Neuronal stem cell (in vitro differentiated cells): ENCODE results near the gene LURAP1L.
A peak's percentile ranks its signal among the peaks of the same experiment; 100 is the strongest.

Experiments
- DNase-seq: peaks from one replicate; pipeline ENCODE4 v3.0.0-alpha.2; 2013; ENCODE audit warnings: low spot score
- H2AFZ ChIP-seq: one replicate; pipeline ENCODE4 v1.6.1; 2013; ENCODE audit warnings: mild to moderate bottlenecking, low read length, inconsistent platforms
- H2AK5ac ChIP-seq: 2 replicates; pipeline ENCODE4 v1.6.1; 2013; ENCODE audit warnings: low read depth, mild to moderate bottlenecking, inconsistent platforms, low read length, moderate library complexity, mixed read lengths
- H2BK120ac ChIP-seq: 2 replicates; pipeline ENCODE4 v1.6.1; 2013; ENCODE audit warnings: low read depth, mild to moderate bottlenecking, inconsistent platforms, low read length, moderate library complexity, mixed read lengths
- H2BK12ac ChIP-seq: one replicate; pipeline ENCODE4 v1.6.1; 2013; ENCODE audit warnings: low read length, inconsistent platforms
- H2BK15ac ChIP-seq: 2 replicates; pipeline ENCODE4 v1.6.1; 2013; ENCODE audit warnings: mild to moderate bottlenecking, low read length, inconsistent platforms, mixed read lengths
- H2BK5ac ChIP-seq: one replicate; pipeline ENCODE4 v1.6.1; 2013; ENCODE audit warnings: inconsistent platforms, mild to moderate bottlenecking, low read length, moderate library complexity
- H3K14ac ChIP-seq: one replicate; pipeline ENCODE4 v1.6.1; 2013; ENCODE audit warnings: low read length, inconsistent platforms
- H3K18ac ChIP-seq: 2 replicates; pipeline ENCODE4 v1.6.1; 2013; ENCODE audit warnings: low read length, inconsistent platforms
- H3K23ac ChIP-seq: 2 replicates; pipeline ENCODE4 v1.6.1; 2013; ENCODE audit warnings: low read depth, mild to moderate bottlenecking, mixed read lengths, low read length, inconsistent platforms; ENCODE audit not compliant: poor library complexity
- H3K27ac ChIP-seq: replicated peaks from 3 replicates; pipeline ENCODE4 v1.5.1; 2013; ENCODE audit warnings: low read length, inconsistent platforms
- H3K27me3 ChIP-seq, 3 experiments: 2 replicates each; pipeline ENCODE4 v1.6.1; 2013; ENCODE audit warnings: low read length in 3 of 3, mild to moderate bottlenecking in 2 of 3, inconsistent platforms in 1 of 3, low read depth in 1 of 3, mixed read lengths in 1 of 3, moderate library complexity in 1 of 3; ENCODE audit not compliant: control insufficient read depth in 3 of 3, insufficient read depth in 3 of 3
- H3K36me3 ChIP-seq, 2 donors: replicated peaks in 1 of 2; 2 replicates each; pipeline ENCODE4 v1.6.1; 2013; ENCODE audit warnings: low read length in 2 of 2; ENCODE audit not compliant: control insufficient read depth in 2 of 2, insufficient read depth in 2 of 2
- H3K4ac ChIP-seq: 2 replicates; pipeline ENCODE4 v1.6.1; 2013; ENCODE audit warnings: inconsistent platforms, mild to moderate bottlenecking, low read length, moderate library complexity
- H3K4me1 ChIP-seq, 2 donors: 1 replicate in 1 of 2; 2 replicates in 1 of 2; pipeline ENCODE4 v1.6.1; 2013; ENCODE audit warnings: low read length in 2 of 2, low read depth in 1 of 2; ENCODE audit not compliant: control insufficient read depth in 2 of 2, insufficient read depth in 1 of 2
- H3K4me2 ChIP-seq: one replicate; pipeline ENCODE4 v1.6.1; 2013; ENCODE audit warnings: mild to moderate bottlenecking, low read length, inconsistent platforms; ENCODE audit not compliant: insufficient read depth, poor library complexity, severe bottlenecking
- H3K4me3 ChIP-seq, 2 donors: 2 replicates each; pipeline ENCODE4 v1.5.1; 2013; ENCODE audit warnings: low read length in 2 of 2, mild to moderate bottlenecking in 2 of 2, inconsistent platforms in 1 of 2, moderate library complexity in 1 of 2
- H3K79me1 ChIP-seq: one replicate; pipeline ENCODE4 v1.6.1; 2013; ENCODE audit warnings: low read depth, mild to moderate bottlenecking, inconsistent platforms, low read length, moderate library complexity
- H3K9ac ChIP-seq: one replicate; pipeline ENCODE4 v1.6.1; 2013; ENCODE audit warnings: mild to moderate bottlenecking, low read depth, low read length, inconsistent platforms; ENCODE audit not compliant: poor library complexity
- H3K9me3 ChIP-seq, 2 donors: replicated peaks in 1 of 2; 2 replicates each; pipeline versions ENCODE3 to v1.6.1; 2013; ENCODE audit warnings: low read length in 2 of 2, mild to moderate bottlenecking in 2 of 2, inconsistent platforms in 1 of 2, low read depth in 1 of 2, mixed read lengths in 1 of 2, moderate library complexity in 1 of 2; ENCODE audit not compliant: control insufficient read depth in 2 of 2, insufficient read depth in 1 of 2
- H4K8ac ChIP-seq: one replicate; pipeline ENCODE4 v1.6.1; 2013; ENCODE audit warnings: low read depth, mild to moderate bottlenecking, inconsistent platforms, low read length, moderate library complexity
- H4K91ac ChIP-seq: one replicate; pipeline ENCODE4 v1.6.1; 2013; ENCODE audit warnings: low read length, low read depth, mild to moderate bottlenecking, inconsistent platforms; ENCODE audit not compliant: poor library complexity
- whole genome bisulfite sequencing, 2 donors: extraction: QIAGEN DNeasy Blood & Tissue Kit; methylation state at CpG; one replicate each; pipeline ENCODE4 v1.1.7; 2013; ENCODE audit warnings: missing lambda C conversion rate in 2 of 2, mixed read lengths in 1 of 2; ENCODE audit not compliant: insufficient read length in 2 of 2, insufficient replicate concordance in 1 of 2; ENCODE audit errors: extremely low coverage in 2 of 2; 5-methylcytosine and 5-hydroxymethylcytosine counted together

Gene LURAP1L

DNA sequence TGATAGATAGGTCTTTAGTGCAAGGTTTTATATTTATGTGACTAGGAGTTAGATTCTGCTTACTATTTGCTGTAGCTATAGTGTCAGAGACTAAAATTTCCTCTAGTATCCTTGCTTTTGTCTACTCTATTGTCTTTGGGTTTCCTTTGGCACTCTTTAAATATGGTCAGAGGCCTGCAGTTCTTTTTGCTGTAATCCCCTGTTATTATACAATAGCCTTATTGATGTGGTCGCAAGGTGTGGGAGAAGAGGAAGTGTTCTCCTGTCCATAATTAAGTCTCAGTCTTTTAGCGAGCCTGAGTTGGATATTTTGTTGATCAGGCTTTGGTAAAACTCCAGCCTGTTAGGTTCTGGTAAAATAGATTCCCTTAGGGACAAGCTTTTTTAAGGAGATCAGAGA lies 34.9 kb downstream of the LURAP1L start:
- no peak for DNase-seq
- no peak overlapping the region for H3K4me3 ChIP-seq
- H3K4me1 ChIP-seq, result peaks cover 0 to 5% of the 10 kb centered on the region in 2 donors
- H3K27ac ChIP-seq, result no peak overlapping the region
- no peak overlapping the region for H2BK5ac ChIP-seq
- H3K4me2 ChIP-seq, result no peak overlapping the region
- H2BK15ac ChIP-seq, result no peak overlapping the region
- peak overlapping the region; percentile 30 for H2AFZ ChIP-seq
- H3K4ac ChIP-seq, result no peak overlapping the region
- no peak overlapping the region for H4K91ac ChIP-seq
- H3K23ac ChIP-seq, result no peak overlapping the region
- no peak overlapping the region for H3K18ac ChIP-seq
- H3K9ac ChIP-seq, result no peak overlapping the region
- H3K36me3 ChIP-seq, result no peaks in the 10 kb centered on the region
- peaks cover 0 to 3% of the 10 kb centered on the region in 2 donors for H3K9me3 ChIP-seq
- H3K27me3 ChIP-seq, result no peaks in the 10 kb centered on the region
- no peaks in the 10 kb centered on the region for H3K79me1 ChIP-seq
- WGBS, 2 donors, result no CpG with 5 or more reads among the region's 2 CpGs
- no peak overlapping the region for H3K14ac ChIP-seq
- no peak overlapping the region for H2BK12ac ChIP-seq
- H2BK120ac ChIP-seq, result no peak overlapping the region
- H4K8ac ChIP-seq, result no peak overlapping the region
- H2AK5ac ChIP-seq, result no peak overlapping the region

GRCh38 chr9:12811935-12812334 lies 37.1 kb downstream of the LURAP1L start:
- no peak overlapping the region for H2BK12ac ChIP-seq
- peaks cover 0 to 5% of the 10 kb centered on the region in 2 donors for H3K4me1 ChIP-seq
- no peak overlapping the region for H3K4me3 ChIP-seq
- no peak overlapping the region for H4K91ac ChIP-seq
- H2BK15ac ChIP-seq, result no peak overlapping the region
- H3K4me2 ChIP-seq, result no peak overlapping the region
- H2AFZ ChIP-seq, result no peak overlapping the region
- no peaks in the 10 kb centered on the region for H3K27me3 ChIP-seq
- WGBS, 2 donors, result no CpG with 5 or more reads among the region's 3 CpGs
- DNase-seq, result no peak
- no peak overlapping the region for H3K14ac ChIP-seq
- no peak overlapping the region for H3K27ac ChIP-seq
- H3K4ac ChIP-seq, result no peak overlapping the region
- no peak overlapping the region for H4K8ac ChIP-seq
- H3K9me3 ChIP-seq, result peaks cover 0 to 3% of the 10 kb centered on the region in 2 donors
- H2AK5ac ChIP-seq, result no peak overlapping the region
- H3K9ac ChIP-seq, result no peak overlapping the region
- no peak overlapping the region for H2BK5ac ChIP-seq
- H3K36me3 ChIP-seq, result no peaks in the 10 kb centered on the region
- H2BK120ac ChIP-seq, result no peak overlapping the region
- H3K18ac ChIP-seq, result peak overlapping the region; percentile 27
- H3K23ac ChIP-seq, result no peak overlapping the region
- H3K79me1 ChIP-seq, result no peaks in the 10 kb centered on the region

GRCh38 chr9:12812710-12813109 lies 37.9 kb downstream of the LURAP1L start:
- no peaks in the 10 kb centered on the region for H3K79me1 ChIP-seq
- H3K4me3 ChIP-seq, result no peak overlapping the region
- H2AFZ ChIP-seq, result no peak overlapping the region
- H3K4me1 ChIP-seq, result peaks cover 0 to 5% of the 10 kb centered on the region in 2 donors
- H3K14ac ChIP-seq, result no peak overlapping the region
- no peak overlapping the region for H3K23ac ChIP-seq
- no peak overlapping the region for H2BK15ac ChIP-seq
- H3K4ac ChIP-seq, result no peak overlapping the region
- no peak overlapping the region for H2BK120ac ChIP-seq
- no peaks in the 10 kb centered on the region for H3K27me3 ChIP-seq
- DNase-seq, result no peak
- peaks cover 0 to 3% of the 10 kb centered on the region in 2 donors for H3K9me3 ChIP-seq
- H3K4me2 ChIP-seq, result no peak overlapping the region
- no peak overlapping the region for H2BK12ac ChIP-seq
- no peak overlapping the region for H2AK5ac ChIP-seq
- H3K27ac ChIP-seq, result no peak overlapping the region
- H3K36me3 ChIP-seq, result no peaks in the 10 kb centered on the region
- H2BK5ac ChIP-seq, result no peak overlapping the region
- no peak overlapping the region for H3K9ac ChIP-seq
- H4K8ac ChIP-seq, result no peak overlapping the region
- no peak overlapping the region for H3K18ac ChIP-seq
- H4K91ac ChIP-seq, result no peak overlapping the region
- WGBS, 2 donors, result no CpG with 5 or more reads among the region's 1 CpG

GRCh38 chr9:12813533-12813932 lies 38.7 kb downstream of the LURAP1L start:
- Histone ChIP-seq H2BK120ac (no peak overlapping the region), H3K14ac (no peak overlapping the region), H3K4me3 (no peak overlapping the region), H2BK12ac (no peak overlapping the region), H2BK5ac (no peak overlapping the region), H4K91ac (no peak overlapping the region), H3K23ac (no peak overlapping the region), H3K36me3 (no peaks in the 10 kb centered on the region), H2AFZ (no peak overlapping the region), H3K79me1 (no peaks in the 10 kb centered on the region), H3K18ac (no peak overlapping the region), H3K27me3 (no peaks in the 10 kb centered on the region), H3K9me3 (peaks cover 0 to 3% of the 10 kb centered on the region in 2 donors), H3K4me2 (no peak overlapping the region), H2BK15ac (no peak overlapping the region), H3K27ac (no peak overlapping the region), H4K8ac (no peak overlapping the region), H3K4ac (no peak overlapping the region), H2AK5ac (no peak overlapping the region), H3K9ac (no peak overlapping the region), H3K4me1 (peaks cover 0 to 5% of the 10 kb centered on the region in 2 donors)
- DNase-seq, result no peak
- no CpG with 5 or more reads among the region's 1 CpG for WGBS, 2 donors
